ENCODE results near the gene ZNF138.

ZNF138 gene

GRCh38 chr7:64875658-64876406 is 81.6 kb downstream of the ZNF138 start:
- no peak for DNase-seq (ENCODE audit: low spot score)

GRCh38 chr7:64876792-64877713 is 82.8 kb downstream of the ZNF138 start:
- no peak for DNase-seq (ENCODE audit: low spot score)

- DNase-seq (ENCODE audit: low spot score) = no peak
Observed at GRCh38 chr7:64877714-64878610, 83.7 kb downstream of the ZNF138 start.

GRCh38 chr7:64878684-64879083 is 84.5 kb downstream of the ZNF138 start:
- DNase-seq (ENCODE audit: low spot score) = no peak

- no peak for DNase-seq (ENCODE audit: low spot score)
Observed at GRCh38 chr7:64879086-64879730, 85.0 kb downstream of the ZNF138 start.

GRCh38 chr7:64879800-64880199 is 85.6 kb downstream of the ZNF138 start:
- no peak for DNase-seq (ENCODE audit: low spot score)

GRCh38 chr7:64880322-64881297 is 86.4 kb downstream of the ZNF138 start:
- DNase-seq (ENCODE audit: low spot score) = no peak

GRCh38 chr7:64881461-64882287 is 87.4 kb downstream of the ZNF138 start:
- no peak for DNase-seq (ENCODE audit: low spot score)

- DNase-seq (ENCODE audit: low spot score) = no peak
Observed at GRCh38 chr7:64882341-64883112, 88.3 kb downstream of the ZNF138 start.
